ENCODE data around the gene SANBR. TPM values are rescaled to one million over a fixed set of nuclear protein-coding genes. Genes with fewer than 3 reads are reported as not detected.

The SANBR gene
- total RNA-seq, 1 donor from 2014 or later = 14.0 TPM

DNA sequence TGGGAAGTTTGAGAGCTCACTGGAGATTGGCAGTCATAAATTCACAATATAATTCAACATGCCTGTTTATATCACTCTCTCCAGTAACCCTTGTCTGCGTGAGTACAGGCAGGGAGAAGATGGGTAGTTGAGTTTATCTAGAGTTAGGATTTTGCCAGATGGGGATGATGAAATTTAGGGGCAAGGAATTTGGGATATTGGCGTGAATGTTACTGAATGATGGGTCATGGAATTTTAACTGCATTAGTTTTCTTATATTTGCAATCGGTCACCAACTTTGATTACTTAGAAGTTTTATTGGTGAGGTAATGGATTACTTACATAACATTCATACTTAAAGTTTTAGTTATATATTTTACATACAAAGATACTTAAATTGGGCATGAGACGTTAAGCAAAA, 35.1 kb downstream of the SANBR start:
- Histone ChIP-seq H4K20me1 (ENCODE audit: insufficient read depth, low read length) (no peaks in the 10 kb centered on the region), H3K4me2 (ENCODE audit: low read length) (no peak overlapping the region), H3K4me3 (ENCODE audit: insufficient read depth, low read depth, low read length) (no peak overlapping the region), H3K79me2 (ENCODE audit: insufficient read depth, low read length) (no peaks in the 10 kb centered on the region), H3K27ac (ENCODE audit: low read depth, low read length) (no peak overlapping the region), H3K4me1 (ENCODE audit: insufficient read depth, low read length) (no peaks in the 10 kb centered on the region), H2AFZ (ENCODE audit: low read depth, low read length) (no peak overlapping the region), H3K27me3 (ENCODE audit: insufficient read depth, low read length) (no peaks in the 10 kb centered on the region), H3K9me3 (ENCODE audit: insufficient read depth, low read depth, low read length) (no peaks in the 10 kb centered on the region), H3K9ac (ENCODE audit: low read length) (no peak overlapping the region), H3K36me3 (ENCODE audit: insufficient read depth, low read length) (peaks cover 5% of the 10 kb centered on the region)
- Mint-ChIP-seq H3K4me3 (ENCODE audit: unreplicated experiment) (no peak overlapping the region), H3K4me1 (ENCODE audit: low read depth, unreplicated experiment) (no peaks in the 10 kb centered on the region), H3K9me3 (ENCODE audit: unreplicated experiment) (no peaks in the 10 kb centered on the region), H3K27ac (ENCODE audit: unreplicated experiment) (no peak overlapping the region), H3K27me3 (ENCODE audit: low read depth, unreplicated experiment) (no peaks in the 10 kb centered on the region), H3K36me3 (ENCODE audit: low read depth, unreplicated experiment) (peaks cover 15% of the 10 kb centered on the region)
- FAIRE-seq (no peak), DNase-seq (ENCODE audit: low read depth) (no peak)
- TF ChIP-seq CTCF (IDR thresholded peaks at IDR 0.05; ENCODE audit: insufficient read depth, low read depth, low read length) (no peak), EZH2 (IDR thresholded peaks at IDR 0.05; ENCODE audit: insufficient read depth, low read length) (no peak)

DNA sequence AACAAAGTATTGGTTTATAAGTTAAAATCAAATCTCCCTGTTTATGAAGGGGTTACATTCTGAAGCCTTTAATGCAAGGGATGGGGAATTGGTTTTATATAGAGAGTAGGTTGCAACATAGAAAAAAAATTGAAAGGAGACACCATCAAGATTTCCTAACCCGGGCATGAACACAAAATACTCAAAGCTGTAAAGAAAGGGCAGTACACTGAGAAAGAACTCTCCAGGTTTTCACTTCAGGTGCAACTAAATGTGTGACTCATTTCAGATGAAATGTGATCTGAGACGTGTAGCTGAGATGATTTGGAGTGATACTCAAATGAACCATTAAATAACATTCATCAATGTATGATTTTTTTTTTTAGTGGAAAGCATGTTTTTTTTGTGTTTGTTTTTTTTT, 43.6 kb downstream of the SANBR start:
- no peak overlapping the region for H3K4me2 ChIP-seq (ENCODE audit: low read length)
- TF ChIP-seq EZH2 (IDR thresholded peaks at IDR 0.05; ENCODE audit: insufficient read depth, low read length) = no peak
- Mint-ChIP-seq H3K4me1 (ENCODE audit: low read depth, unreplicated experiment) (no peaks in the 10 kb centered on the region), H3K36me3 (ENCODE audit: low read depth, unreplicated experiment) (peaks cover 20% of the 10 kb centered on the region), H3K9me3 (ENCODE audit: unreplicated experiment) (no peaks in the 10 kb centered on the region), H3K27ac (ENCODE audit: unreplicated experiment) (no peak overlapping the region), H3K4me3 (ENCODE audit: unreplicated experiment) (no peak overlapping the region), H3K27me3 (ENCODE audit: low read depth, unreplicated experiment) (no peaks in the 10 kb centered on the region)
- H3K27ac ChIP-seq (ENCODE audit: low read depth, low read length) = no peak overlapping the region
- no peaks in the 10 kb centered on the region for H3K79me2 ChIP-seq (ENCODE audit: insufficient read depth, low read length)
- H3K9me3 ChIP-seq (ENCODE audit: insufficient read depth, low read depth, low read length) = no peaks in the 10 kb centered on the region
- DNase-seq (ENCODE audit: low read depth) (no peak), FAIRE-seq (no peak)
- no peaks in the 10 kb centered on the region for H4K20me1 ChIP-seq (ENCODE audit: insufficient read depth, low read length)
- H3K4me3 ChIP-seq (ENCODE audit: insufficient read depth, low read depth, low read length) = no peak overlapping the region
- H3K4me1 ChIP-seq (ENCODE audit: insufficient read depth, low read length) = no peaks in the 10 kb centered on the region
- H3K27me3 ChIP-seq (ENCODE audit: insufficient read depth, low read length) = no peaks in the 10 kb centered on the region
- H2AFZ ChIP-seq (ENCODE audit: low read depth, low read length) = no peak overlapping the region
- peaks cover 4% of the 10 kb centered on the region for H3K36me3 ChIP-seq (ENCODE audit: insufficient read depth, low read length)
- H3K9ac ChIP-seq (ENCODE audit: low read length) = no peak overlapping the region

DNA sequence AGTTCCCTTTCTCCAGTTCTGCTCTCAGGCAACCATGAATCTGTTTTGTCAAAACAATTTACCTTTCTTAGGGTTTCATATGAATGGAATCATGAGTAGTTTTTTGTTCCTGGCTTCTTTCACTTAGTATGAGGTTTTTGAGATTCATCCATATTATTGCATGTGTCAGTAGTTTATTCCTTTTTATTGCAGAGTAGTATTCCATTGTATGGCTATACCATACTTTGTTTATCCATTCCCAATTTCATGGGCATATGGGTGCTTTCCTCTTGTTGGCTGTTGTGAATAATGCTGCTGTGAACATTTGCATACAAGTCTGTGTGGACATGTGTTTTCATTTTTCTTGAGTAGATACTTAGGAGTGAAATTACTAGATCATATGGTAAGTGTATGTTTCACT, 46.0 kb downstream of the SANBR start:
- no peak overlapping the region for H3K27ac ChIP-seq (ENCODE audit: low read depth, low read length)
- no peaks in the 10 kb centered on the region for H3K4me1 ChIP-seq (ENCODE audit: insufficient read depth, low read length)
- Mint-ChIP-seq H3K36me3 (ENCODE audit: low read depth, unreplicated experiment) (peaks cover 13% of the 10 kb centered on the region), H3K9me3 (ENCODE audit: unreplicated experiment) (no peaks in the 10 kb centered on the region), H3K27ac (ENCODE audit: unreplicated experiment) (no peak overlapping the region), H3K4me3 (ENCODE audit: unreplicated experiment) (no peak overlapping the region), H3K27me3 (ENCODE audit: low read depth, unreplicated experiment) (no peaks in the 10 kb centered on the region), H3K4me1 (ENCODE audit: low read depth, unreplicated experiment) (no peaks in the 10 kb centered on the region)
- H3K79me2 ChIP-seq (ENCODE audit: insufficient read depth, low read length) = no peaks in the 10 kb centered on the region
- no peak overlapping the region for H3K4me2 ChIP-seq (ENCODE audit: low read length)
- no peak for DNase-seq (ENCODE audit: low read depth)
- FAIRE-seq = no peak
- no peak for TF ChIP-seq CTCF (IDR thresholded peaks at IDR 0.05; ENCODE audit: insufficient read depth, low read depth, low read length)
- no peak for TF ChIP-seq EZH2 (IDR thresholded peaks at IDR 0.05; ENCODE audit: insufficient read depth, low read length)
- H4K20me1 ChIP-seq (ENCODE audit: insufficient read depth, low read length) = no peaks in the 10 kb centered on the region
- no peak overlapping the region for H3K4me3 ChIP-seq (ENCODE audit: insufficient read depth, low read depth, low read length)
- H2AFZ ChIP-seq (ENCODE audit: low read depth, low read length) = no peak overlapping the region
- peaks cover 4% of the 10 kb centered on the region for H3K36me3 ChIP-seq (ENCODE audit: insufficient read depth, low read length)
- no peaks in the 10 kb centered on the region for H3K9me3 ChIP-seq (ENCODE audit: insufficient read depth, low read depth, low read length)
- H3K9ac ChIP-seq (ENCODE audit: low read length) = no peak overlapping the region
- no peaks in the 10 kb centered on the region for H3K27me3 ChIP-seq (ENCODE audit: insufficient read depth, low read length)
